HCT116 (cell line): ENCODE measurements around the gene UMODL1.

ENCODE experiments used
- CTCF ChIP-seq, 3 experiments: fragments of 200-600 bp in 1 of 3; sonication (generic) in 1 of 3; IDR thresholded peaks in 2 of 3; conservative IDR thresholded peaks in 1 of 3; 2 replicates each; pipeline ENCODE4 v1.5.1; 2012 to 2017; ENCODE audit warnings: low read depth in 2 of 3, low read length in 2 of 3, antibody characterized with exemption in 1 of 3, borderline replicate concordance in 1 of 3, control low read depth in 1 of 3, mild to moderate bottlenecking in 1 of 3, mixed read lengths in 1 of 3, mixed run types in 1 of 3, moderate library complexity in 1 of 3; ENCODE audit not compliant: insufficient read depth in 1 of 3
- EZH2phosphoT487 ChIP-seq: fragments of 200-600 bp; IDR thresholded peaks from 2 replicates; pipeline ENCODE4 v1.6.1; 2018; ENCODE audit warnings: antibody characterized with exemption, borderline replicate concordance
- POLR2A ChIP-seq: IDR thresholded peaks from 2 replicates; pipeline ENCODE4 v1.7.0; 2011; ENCODE audit warnings: borderline replicate concordance; ENCODE audit not compliant: insufficient read depth, insufficient read length; ENCODE audit errors: extremely low read depth
- POLR2AphosphoS5 ChIP-seq: IDR thresholded peaks from 2 replicates; pipeline ENCODE4 v1.6.1; 2011; ENCODE audit warnings: mild to moderate bottlenecking, low read depth, low read length, moderate library complexity
- SP1 ChIP-seq: IDR thresholded peaks from 2 replicates; pipeline ENCODE4 v1.6.1; 2012; ENCODE audit warnings: low read depth
- ZNF274 ChIP-seq: fragments of 200-500 bp; sonication (Bioruptor generic); IDR thresholded peaks from 2 replicates; pipeline ENCODE4 v1.6.1; 2014; ENCODE audit warnings: mild to moderate bottlenecking, low read depth, low read length, inconsistent platforms

- TF ChIP-seq SP1, result no peak
- TF ChIP-seq POLR2AphosphoS5, result no peak
- TF ChIP-seq CTCF (IDR thresholded peaks at IDR 0.05 in 2 of 3, conservative IDR thresholded peaks at IDR 0.05 in 1 of 3; ENCODE audit: borderline replicate concordance in 1 of 3, insufficient read depth in 1 of 3, low read depth in 2 of 3, low read length in 2 of 3), result no peak
- TF ChIP-seq EZH2phosphoT487, result no peak
- TF ChIP-seq ZNF274, result no peak
- TF ChIP-seq POLR2A, result no peak
Observed at GRCh38 chr21:42068592-42068991, 2.5 kb upstream of the UMODL1 start.
